Femur (tissue), 1 donor: ENCODE results near the gene PXDN.
"Not testable (repeated sequence)": the region's sequence is repeated elsewhere in the genome, so short reads cannot be mapped to it uniquely, and the experiment has no call there.

ENCODE experiments used
- DNase-seq: peaks from one replicate; pipeline ENCODE4 v3.0.0-alpha.2; 2017

The PXDN gene

GRCh38 chr2:1700427-1700826, 43.9 kb downstream of the PXDN start:
- not testable (repeated sequence) for DNase-seq

DNA sequence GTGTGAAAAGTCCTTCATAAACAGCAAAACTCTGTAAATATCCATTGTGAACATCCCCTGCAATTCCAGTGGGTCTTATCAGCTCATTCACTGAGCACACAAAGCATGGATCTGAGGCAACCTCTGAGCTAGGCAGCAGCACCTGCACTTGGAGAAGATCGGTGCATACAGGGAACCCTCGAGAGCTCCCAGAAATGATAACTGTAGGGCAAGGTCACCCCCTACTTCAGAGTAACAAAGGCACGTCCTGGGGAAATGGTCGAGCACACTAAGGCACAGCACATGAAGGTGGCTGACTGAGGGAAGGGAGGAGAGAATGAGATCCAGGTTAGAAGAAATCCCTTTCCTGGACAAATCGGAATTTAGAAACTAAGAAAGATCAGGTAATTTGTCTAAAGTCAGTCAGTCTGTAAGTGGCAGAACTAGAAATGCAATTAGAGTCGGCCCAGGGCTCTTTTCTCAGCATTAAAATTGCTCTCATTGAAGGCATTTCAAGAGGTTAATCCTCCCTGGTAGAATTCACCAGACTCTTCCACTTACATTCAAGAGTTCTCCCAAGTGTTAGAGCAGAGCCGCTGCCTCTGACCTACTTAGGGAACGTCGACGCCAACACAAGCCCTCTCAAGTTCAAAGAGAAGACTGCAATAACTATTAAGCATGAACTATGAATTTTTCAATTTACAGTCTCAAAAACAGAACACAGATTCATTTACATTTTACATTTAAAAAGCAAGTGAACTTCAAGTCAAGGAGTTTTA, 45.9 kb downstream of the PXDN start:
- DNase-seq, result no peak

DNA sequence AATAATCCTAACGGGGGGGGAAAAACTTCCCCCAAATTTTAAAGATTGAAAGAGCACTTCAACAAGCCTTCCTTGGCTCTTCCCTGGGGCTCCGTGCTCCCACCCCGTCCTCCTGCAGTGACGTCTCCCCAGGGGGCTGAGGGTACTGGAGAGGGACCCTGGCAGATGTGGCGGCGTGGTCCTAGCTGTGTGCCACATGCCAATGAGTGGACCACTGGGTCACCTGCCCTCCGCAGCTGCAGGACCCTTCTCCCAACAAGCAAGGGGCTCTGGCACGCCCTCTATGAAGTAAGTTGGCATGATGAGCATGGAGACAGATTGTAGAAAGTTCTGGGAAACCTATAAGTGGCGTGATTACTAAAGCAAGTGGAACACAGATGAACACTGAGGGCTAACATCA, 46.7 kb downstream of the PXDN start:
- DNase-seq, result no peak

DNA sequence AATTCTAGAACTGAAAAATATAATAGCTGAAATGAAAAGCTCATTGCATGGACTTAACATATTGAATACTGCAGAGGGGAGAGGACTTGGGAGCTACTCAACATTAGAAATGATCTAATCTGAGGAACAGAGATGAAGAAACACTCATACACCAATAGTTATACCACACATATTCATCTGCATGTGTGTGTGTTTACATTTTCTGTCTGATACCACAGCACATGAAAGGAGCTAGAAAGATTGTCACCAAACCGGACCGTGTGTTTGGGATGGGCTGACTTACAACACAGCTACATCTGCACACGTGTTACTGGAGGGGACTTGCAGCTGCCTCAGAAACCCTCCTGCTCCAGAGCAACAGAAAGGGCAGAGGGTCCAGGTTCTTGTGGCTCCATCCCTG, 47.8 kb downstream of the PXDN start:
- no peak for DNase-seq

- no peak for DNase-seq
Observed at GRCh38 chr2:1694371-1695271, 49.7 kb downstream of the PXDN start.

GRCh38 chr2:1693723-1694122, 50.6 kb downstream of the PXDN start:
- DNase-seq, result no peak

DNA sequence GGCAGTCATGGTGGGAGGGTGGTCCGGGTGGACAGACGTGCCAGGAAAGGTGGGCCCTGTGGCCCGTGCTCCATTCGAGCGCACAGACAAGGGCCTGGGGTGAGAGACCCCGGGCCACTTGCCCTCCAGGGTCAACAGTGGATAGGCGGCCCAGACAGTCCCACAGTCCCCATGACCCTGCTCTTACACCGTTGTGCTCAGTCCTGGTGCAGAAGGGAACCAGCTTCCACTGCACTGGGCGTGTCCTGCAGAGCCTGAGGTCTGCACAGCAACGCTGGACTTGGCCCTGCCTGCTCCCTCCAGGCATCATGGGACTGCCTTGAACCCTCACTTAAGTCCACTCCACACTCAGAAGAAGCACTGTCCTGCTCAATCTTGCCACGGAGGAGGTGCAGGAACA, 52.0 kb downstream of the PXDN start:
- no peak for DNase-seq

DNA sequence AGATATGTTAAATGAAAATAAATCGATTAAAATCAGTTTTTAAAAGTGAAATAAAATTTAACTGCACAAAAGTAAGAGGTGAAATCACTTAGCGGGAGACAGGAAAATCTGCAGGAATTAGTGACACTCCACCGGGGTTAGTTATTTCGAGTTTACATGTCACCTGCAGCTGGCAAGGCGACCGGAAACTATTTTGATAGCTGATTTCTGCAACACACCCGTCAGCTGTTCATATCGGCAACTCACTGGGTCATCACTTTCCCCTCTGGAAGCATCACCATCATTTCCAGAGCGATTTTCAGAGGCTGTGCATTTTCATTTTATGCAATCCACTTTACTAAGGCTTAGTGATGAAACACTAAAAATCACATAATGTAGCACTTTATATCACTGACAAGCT, 52.9 kb downstream of the PXDN start:
- no peak for DNase-seq

GRCh38 chr2:1690056-1690775, 54.1 kb downstream of the PXDN start:
- no peak for DNase-seq

- DNase-seq, result no peak
Observed at GRCh38 chr2:1688859-1689258, 55.5 kb downstream of the PXDN start.

DNA sequence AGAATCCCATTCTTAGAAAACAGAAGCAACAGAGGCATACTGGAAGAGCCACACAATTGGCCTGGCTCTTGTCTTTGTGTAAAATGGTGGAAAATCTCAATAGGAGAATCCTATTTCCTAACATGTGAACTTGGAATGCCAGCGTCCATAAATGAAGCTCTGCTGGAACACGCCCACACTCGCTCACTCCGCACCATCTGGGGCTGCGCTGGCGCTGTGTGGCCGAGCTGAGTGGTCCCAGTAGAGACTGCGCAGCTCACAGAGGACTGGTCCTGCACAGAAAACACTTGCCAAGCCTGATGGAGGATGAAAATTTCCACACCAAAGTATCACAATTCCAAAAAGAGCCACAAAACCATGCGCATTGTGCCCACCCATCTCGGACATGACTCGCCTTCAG, 56.2 kb downstream of the PXDN start:
- no peak for DNase-seq

DNA sequence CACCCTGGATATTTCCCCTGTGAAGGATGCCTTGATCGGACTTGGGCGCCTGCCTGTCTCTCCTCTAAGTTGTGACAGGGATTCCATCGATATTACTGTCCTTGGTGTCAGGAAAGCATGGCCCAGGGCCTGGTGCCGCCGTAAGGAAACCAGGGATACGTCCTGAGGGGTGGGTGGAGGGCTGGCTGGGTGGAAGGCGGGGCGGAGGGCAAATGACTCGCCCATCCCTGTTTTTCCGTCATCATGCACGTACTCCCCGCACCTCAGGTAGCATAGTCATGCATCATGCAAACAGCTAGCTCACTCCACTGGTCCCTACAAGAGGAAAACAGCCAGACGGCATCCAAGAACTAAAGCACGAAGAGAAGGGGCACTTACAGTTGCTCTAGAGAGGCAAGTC, 57.1 kb downstream of the PXDN start:
- DNase-seq, result no peak

GRCh38 chr2:1686784-1687105, 57.6 kb downstream of the PXDN start:
- DNase-seq, result peak; percentile 74

DNA sequence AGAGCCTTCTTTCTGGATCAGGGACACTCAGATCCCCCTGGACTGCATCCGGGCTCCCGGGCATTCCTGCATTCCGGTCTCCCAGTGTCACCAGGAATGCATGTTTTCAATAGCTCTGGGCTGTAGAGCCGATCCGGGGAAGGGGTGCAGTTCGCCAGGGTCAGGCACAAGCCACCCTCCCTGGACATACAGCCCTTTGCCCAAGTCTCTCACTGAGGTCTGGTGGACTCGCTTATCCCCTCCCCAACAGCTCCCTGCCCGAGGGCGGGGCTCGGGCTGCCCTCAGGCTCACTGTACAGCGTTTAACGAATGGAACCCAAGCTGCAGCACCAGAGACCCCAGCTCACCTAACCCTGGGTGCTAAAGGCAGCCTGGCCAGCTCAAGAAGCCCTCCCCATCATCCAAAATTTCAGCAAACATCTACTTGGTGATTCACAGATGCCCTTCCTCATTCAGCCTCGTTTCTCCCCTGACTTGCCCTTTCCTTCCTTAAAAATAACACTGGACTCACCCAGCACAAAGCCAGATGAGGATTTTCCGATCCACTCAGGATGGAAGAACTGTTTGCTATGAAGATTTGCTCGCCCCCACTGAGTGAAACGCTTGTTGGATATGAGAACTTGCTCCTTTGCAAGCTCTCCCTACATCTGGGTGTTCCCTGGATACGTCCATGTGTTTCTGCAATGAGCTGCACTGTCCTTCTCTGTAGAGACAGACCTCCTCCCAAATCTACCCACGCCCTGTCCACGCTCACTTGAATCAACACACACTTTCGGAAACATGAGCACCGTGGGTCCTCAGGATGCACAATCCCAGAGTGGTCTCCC, 58.1 kb downstream of the PXDN start:
- no peak for DNase-seq

- no peak for DNase-seq
Observed at GRCh38 chr2:1685078-1685956, 59.0 kb downstream of the PXDN start.

GRCh38 chr2:1683297-1683696, 61.0 kb downstream of the PXDN start:
- no peak for DNase-seq

GRCh38 chr2:1682181-1682440, 62.2 kb downstream of the PXDN start:
- DNase-seq, result no peak

DNA sequence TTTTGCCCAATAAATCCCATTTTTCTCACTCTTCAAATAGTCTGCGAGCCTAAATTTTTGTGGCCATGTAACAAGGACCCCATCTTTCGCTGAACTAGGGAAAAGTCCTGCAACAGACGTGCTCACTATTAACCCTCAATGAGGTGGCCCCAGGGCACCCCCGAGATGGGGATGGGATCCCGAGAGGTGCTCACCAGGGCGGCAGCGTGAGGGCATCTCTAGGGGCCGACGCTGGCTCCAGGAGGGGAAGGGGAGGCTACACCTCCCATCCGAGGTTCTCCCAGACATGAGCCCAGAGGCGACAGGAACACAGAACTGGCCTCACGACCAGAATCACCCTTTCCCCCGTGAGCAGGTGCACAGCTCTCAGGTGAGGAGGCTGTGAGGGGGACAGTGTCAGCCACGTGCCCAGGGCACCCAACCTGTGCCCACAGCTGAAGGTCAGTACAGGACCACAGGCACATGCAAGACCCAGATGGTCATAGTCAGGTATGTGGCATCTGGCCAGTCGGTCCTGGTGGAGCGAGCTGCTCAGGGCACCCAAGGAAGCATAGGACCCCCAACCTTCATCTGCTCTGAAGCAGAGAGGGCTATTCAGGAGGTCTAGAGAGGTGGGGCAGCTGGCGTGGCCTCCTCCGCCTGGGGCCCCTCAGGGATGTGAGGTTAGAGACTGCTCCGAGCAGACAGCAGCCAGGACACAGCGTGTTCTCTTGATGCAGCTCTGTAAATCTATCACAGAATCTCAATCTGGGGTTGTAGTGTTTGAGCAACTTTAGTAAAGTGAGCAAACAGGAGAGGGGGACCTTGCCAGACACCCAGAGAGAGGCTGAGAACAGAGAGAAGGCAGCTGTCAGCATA, 62.8 kb downstream of the PXDN start:
- DNase-seq, result no peak

DNA sequence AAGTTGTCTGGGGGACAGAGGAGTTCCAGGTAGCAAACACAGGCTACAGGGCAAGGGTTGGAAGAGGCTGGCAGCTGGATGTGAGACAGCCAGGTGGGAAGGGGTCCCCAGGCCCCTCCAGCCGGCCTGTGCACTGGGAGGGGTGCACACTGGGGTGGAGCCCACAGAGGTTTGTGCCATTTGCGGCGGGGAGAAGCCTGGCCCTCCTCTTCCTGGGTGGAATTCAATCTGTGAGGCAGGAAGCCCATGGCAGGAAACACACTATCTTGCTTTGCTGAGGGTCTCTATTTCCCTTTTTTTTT, 63.3 kb downstream of the PXDN start:
- DNase-seq, result no peak

DNA sequence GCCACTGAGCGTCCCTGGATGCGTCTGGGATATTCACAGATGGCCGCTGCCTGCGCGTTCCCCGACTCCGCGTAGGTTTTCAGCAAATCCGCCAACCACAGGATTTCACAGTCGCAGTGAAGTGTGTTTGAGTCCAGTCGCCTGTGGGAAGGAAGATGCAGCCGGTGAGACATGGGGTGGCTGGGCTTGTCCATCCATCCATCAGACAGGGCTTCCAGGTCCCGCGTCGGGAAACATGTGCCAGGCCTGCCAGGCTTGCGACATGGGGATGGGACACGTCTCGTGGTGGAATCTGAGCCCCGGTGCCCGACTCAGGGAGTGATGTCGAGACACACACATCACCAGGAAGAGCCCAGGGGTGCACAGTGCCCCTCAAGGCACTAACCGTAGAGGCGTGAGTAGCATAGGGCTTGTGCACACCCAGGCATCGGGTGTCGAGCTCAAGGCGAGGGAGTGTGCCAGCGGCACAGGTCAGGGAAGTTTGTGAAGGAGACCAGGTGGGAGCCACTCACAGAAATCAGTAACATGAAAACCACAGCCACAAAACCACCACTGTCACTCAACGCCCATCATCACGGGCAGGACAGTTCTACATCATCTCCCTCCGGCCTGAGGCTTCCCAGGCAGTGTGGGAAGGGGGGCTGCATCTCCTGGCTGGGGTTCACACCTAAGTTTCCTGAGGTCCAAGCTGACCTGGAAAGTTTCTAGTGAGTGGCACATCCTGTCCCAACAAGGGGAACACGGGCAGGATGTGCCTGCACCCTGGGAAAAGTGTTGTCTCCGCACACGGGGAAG, 63.9 kb downstream of the PXDN start:
- no peak for DNase-seq
